HepG2 (cell line): ENCODE data around the gene MC1R. TPM values are rescaled to one million over a fixed set of nuclear protein-coding genes. Genes with fewer than 3 reads are reported as not detected.

Experiments
- KDM5B ChIP-seq: sonication (generic); formaldehyde crosslinking; IDR thresholded peaks from 2 replicates; pipeline ENCODE4 v1.4.0; 2020; ENCODE audit warnings: missing genetic modification reagents, mild to moderate bottlenecking, borderline replicate concordance
- SAFB2 ChIP-seq: sonication (generic); formaldehyde crosslinking; IDR thresholded peaks from 2 replicates; pipeline ENCODE4 v1.5.1; 2020; ENCODE audit warnings: missing genetic modification reagents, low read depth, mild to moderate bottlenecking, borderline replicate concordance
- ZBTB1 ChIP-seq: sonication (generic); formaldehyde crosslinking; IDR thresholded peaks from 2 replicates; pipeline ENCODE4 v1.4.0; 2020; ENCODE audit warnings: missing genetic modification reagents, borderline replicate concordance
- ZNF777 ChIP-seq: sonication (generic); formaldehyde crosslinking; IDR thresholded peaks from 2 replicates; pipeline ENCODE4 v1.4.0; 2020; ENCODE audit warnings: missing genetic modification reagents
- ZNF788 ChIP-seq: sonication (generic); formaldehyde crosslinking; IDR thresholded peaks from 2 replicates; pipeline ENCODE4 v1.5.0; 2020; ENCODE audit warnings: mild to moderate bottlenecking, missing genetic modification reagents, borderline replicate concordance
- polyA plus RNA-seq, 8 experiments: library from polyadenylated mRNA; depleted of rRNA in 3 of 8; stranded (reverse) in 7 of 8; unstranded in 1 of 8; fragments of >200 nt; fragmentation: Illumina TruSeq in 4 of 8; extraction: Trizol in 4 of 8; gene quantifications; 2 replicates each; pipeline versions ENCODE4 v1.2.1 to v1.2.3, GENCODE V29; 2011 to 2016; ENCODE audit warnings: low read depth in 4 of 8, missing spikeins in 1 of 8, mixed read lengths in 1 of 8; ENCODE audit not compliant: insufficient read depth in 1 of 8
- total RNA-seq, 5 experiments: library from RNA; depleted of rRNA; stranded (reverse); fragments of >200 nt; fragmentation: Illumina TruSeq; extraction: Trizol; gene quantifications; 2 replicates each; pipeline ENCODE4 v1.2.3, GENCODE V29; 2016; ENCODE audit warnings: low read depth in 1 of 5
- TF ChIP-seq, protein P1 (sequence below), 2 experiments: sonication (generic) in 1 of 2; formaldehyde crosslinking in 1 of 2; IDR thresholded peaks; 2 replicates each; pipeline versions ENCODE4 v1.6.1 to v1.9.0; 2014 to 2022; ENCODE audit warnings: antibody characterized with exemption in 1 of 2, borderline replicate concordance in 1 of 2, inconsistent platforms in 1 of 2, low read depth in 1 of 2, missing genetic modification reagents in 1 of 2
- TF ChIP-seq, protein P2 (sequence below): sonication (generic); formaldehyde crosslinking; IDR thresholded peaks from 2 replicates; pipeline ENCODE4 v1.4.0; 2020; ENCODE audit warnings: missing genetic modification reagents
- TF ChIP-seq, protein P3 (sequence below): sonication (generic); formaldehyde crosslinking; IDR thresholded peaks from 2 replicates; pipeline ENCODE4 v1.8.1; 2023; ENCODE audit warnings: mild to moderate bottlenecking, missing genetic modification reagents, borderline replicate concordance
- TF ChIP-seq, protein P4 (sequence below): sonication (generic); formaldehyde crosslinking; IDR thresholded peaks from 2 replicates; pipeline ENCODE4 v1.8.0; 2022; ENCODE audit warnings: missing genetic modification reagents, mild to moderate bottlenecking, borderline replicate concordance
- TF ChIP-seq, protein P5 (sequence below): sonication (generic); formaldehyde crosslinking; IDR thresholded peaks from 2 replicates; pipeline ENCODE4 v1.4.0; 2020; ENCODE audit warnings: missing genetic modification reagents
- TF ChIP-seq, protein P6 (sequence below): sonication (generic); formaldehyde crosslinking; IDR thresholded peaks from 2 replicates; pipeline ENCODE4 v1.5.0; 2020; ENCODE audit warnings: missing genetic modification reagents
- TF ChIP-seq, protein P7 (sequence below): sonication (generic); formaldehyde crosslinking; IDR thresholded peaks from 2 replicates; pipeline ENCODE4 v1.8.0; 2022; ENCODE audit warnings: mild to moderate bottlenecking, missing genetic modification reagents, moderate library complexity

The MC1R gene
- total and polyA plus RNA-seq, 2 of the 13 experiments (the other 11 are each of a cell fraction or from before 2014, with no cell fraction given), result 9.1 to 14.8 TPM

DNA sequence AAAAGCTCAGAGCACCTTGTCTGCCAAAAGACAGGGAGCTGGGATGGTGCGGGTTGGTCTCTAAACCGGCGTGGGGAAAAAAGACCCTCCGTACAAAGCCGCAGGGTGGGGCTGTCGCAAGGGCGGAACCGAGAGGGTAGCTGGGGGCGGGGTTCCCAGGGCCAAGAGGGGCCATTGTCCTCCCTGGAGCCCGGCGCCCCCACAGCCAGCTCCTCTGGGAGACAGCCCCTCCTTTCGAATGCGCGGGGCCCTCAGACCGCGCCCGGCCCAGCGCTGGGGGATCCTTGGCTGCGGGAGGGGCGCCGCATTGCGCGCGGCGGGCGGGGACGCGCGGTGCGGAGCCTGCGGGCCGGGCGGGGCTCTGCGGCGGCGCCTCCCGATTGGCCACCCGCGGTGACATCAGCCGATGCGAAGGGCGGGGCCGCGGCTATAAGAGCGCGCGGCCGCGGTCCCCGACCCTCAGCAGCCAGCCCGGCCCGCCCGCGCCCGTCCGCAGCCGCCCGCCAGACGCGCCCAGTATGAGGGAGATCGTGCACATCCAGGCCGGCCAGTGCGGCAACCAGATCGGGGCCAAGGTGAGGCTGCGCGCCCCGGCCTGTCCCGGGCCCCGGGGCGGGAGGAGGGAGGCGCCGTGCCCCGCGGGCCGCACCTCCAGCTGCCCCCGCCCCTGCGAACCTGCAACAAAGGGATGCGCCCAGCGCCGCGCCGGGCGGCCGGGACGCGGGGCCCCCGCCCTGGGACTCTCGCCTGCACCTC lies 4.4 kb downstream of the MC1R start, which contains the start of gene TUBB3 (continued):
- peak; percentile 16; the same call in 1 of the 2 replicates for TF ChIP-seq SAFB2 (CRISPR knock-in tag)
- no peak for TF ChIP-seq ZNF788 (CRISPR knock-in tag)
- TF ChIP-seq, protein P1, sequence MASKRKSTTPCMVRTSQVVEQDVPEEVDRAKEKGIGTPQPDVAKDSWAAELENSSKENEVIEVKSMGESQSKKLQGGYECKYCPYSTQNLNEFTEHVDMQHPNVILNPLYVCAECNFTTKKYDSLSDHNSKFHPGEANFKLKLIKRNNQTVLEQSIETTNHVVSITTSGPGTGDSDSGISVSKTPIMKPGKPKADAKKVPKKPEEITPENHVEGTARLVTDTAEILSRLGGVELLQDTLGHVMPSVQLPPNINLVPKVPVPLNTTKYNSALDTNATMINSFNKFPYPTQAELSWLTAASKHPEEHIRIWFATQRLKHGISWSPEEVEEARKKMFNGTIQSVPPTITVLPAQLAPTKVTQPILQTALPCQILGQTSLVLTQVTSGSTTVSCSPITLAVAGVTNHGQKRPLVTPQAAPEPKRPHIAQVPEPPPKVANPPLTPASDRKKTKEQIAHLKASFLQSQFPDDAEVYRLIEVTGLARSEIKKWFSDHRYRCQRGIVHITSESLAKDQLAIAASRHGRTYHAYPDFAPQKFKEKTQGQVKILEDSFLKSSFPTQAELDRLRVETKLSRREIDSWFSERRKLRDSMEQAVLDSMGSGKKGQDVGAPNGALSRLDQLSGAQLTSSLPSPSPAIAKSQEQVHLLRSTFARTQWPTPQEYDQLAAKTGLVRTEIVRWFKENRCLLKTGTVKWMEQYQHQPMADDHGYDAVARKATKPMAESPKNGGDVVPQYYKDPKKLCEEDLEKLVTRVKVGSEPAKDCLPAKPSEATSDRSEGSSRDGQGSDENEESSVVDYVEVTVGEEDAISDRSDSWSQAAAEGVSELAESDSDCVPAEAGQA (IDR thresholded peaks at IDR 0.05; ENCODE audit: low read depth), result no peak
- TF ChIP-seq, protein P1 (CRISPR knock-in tag; IDR thresholded peaks at IDR 0.05; ENCODE audit: borderline replicate concordance), result 0 out of 2 replicates have a peak, but pooled peaks have one; percentile 46
- TF ChIP-seq ZBTB1 (CRISPR knock-in tag), result peak; percentile 96
- TF ChIP-seq, protein P2, sequence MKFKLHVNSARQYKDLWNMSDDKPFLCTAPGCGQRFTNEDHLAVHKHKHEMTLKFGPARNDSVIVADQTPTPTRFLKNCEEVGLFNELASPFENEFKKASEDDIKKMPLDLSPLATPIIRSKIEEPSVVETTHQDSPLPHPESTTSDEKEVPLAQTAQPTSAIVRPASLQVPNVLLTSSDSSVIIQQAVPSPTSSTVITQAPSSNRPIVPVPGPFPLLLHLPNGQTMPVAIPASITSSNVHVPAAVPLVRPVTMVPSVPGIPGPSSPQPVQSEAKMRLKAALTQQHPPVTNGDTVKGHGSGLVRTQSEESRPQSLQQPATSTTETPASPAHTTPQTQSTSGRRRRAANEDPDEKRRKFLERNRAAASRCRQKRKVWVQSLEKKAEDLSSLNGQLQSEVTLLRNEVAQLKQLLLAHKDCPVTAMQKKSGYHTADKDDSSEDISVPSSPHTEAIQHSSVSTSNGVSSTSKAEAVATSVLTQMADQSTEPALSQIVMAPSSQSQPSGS (CRISPR knock-in tag), result peak; percentile 39; the same call in 1 of the 2 replicates
- TF ChIP-seq, protein P3, sequence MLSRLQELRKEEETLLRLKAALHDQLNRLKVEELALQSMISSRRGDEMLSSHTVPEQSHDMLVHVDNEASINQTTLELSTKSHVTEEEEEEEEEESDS, result no peak
- TF ChIP-seq ZNF777 (CRISPR knock-in tag), result peak; percentile 57
- no peak; the same call in 1 of the 2 replicates for TF ChIP-seq KDM5B
- TF ChIP-seq, protein P4, sequence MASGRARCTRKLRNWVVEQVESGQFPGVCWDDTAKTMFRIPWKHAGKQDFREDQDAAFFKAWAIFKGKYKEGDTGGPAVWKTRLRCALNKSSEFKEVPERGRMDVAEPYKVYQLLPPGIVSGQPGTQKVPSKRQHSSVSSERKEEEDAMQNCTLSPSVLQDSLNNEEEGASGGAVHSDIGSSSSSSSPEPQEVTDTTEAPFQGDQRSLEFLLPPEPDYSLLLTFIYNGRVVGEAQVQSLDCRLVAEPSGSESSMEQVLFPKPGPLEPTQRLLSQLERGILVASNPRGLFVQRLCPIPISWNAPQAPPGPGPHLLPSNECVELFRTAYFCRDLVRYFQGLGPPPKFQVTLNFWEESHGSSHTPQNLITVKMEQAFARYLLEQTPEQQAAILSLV (CRISPR knock-in tag), result peak; percentile 60; the same call in 1 of the 2 replicates
- TF ChIP-seq, protein P5, sequence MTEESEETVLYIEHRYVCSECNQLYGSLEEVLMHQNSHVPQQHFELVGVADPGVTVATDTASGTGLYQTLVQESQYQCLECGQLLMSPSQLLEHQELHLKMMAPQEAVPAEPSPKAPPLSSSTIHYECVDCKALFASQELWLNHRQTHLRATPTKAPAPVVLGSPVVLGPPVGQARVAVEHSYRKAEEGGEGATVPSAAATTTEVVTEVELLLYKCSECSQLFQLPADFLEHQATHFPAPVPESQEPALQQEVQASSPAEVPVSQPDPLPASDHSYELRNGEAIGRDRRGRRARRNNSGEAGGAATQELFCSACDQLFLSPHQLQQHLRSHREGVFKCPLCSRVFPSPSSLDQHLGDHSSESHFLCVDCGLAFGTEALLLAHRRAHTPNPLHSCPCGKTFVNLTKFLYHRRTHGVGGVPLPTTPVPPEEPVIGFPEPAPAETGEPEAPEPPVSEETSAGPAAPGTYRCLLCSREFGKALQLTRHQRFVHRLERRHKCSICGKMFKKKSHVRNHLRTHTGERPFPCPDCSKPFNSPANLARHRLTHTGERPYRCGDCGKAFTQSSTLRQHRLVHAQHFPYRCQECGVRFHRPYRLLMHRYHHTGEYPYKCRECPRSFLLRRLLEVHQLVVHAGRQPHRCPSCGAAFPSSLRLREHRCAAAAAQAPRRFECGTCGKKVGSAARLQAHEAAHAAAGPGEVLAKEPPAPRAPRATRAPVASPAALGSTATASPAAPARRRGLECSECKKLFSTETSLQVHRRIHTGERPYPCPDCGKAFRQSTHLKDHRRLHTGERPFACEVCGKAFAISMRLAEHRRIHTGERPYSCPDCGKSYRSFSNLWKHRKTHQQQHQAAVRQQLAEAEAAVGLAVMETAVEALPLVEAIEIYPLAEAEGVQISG (CRISPR knock-in tag), result no peak
- TF ChIP-seq, protein P6, sequence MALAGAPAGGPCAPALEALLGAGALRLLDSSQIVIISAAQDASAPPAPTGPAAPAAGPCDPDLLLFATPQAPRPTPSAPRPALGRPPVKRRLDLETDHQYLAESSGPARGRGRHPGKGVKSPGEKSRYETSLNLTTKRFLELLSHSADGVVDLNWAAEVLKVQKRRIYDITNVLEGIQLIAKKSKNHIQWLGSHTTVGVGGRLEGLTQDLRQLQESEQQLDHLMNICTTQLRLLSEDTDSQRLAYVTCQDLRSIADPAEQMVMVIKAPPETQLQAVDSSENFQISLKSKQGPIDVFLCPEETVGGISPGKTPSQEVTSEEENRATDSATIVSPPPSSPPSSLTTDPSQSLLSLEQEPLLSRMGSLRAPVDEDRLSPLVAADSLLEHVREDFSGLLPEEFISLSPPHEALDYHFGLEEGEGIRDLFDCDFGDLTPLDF (CRISPR knock-in tag), result no peak
- TF ChIP-seq, protein P7, sequence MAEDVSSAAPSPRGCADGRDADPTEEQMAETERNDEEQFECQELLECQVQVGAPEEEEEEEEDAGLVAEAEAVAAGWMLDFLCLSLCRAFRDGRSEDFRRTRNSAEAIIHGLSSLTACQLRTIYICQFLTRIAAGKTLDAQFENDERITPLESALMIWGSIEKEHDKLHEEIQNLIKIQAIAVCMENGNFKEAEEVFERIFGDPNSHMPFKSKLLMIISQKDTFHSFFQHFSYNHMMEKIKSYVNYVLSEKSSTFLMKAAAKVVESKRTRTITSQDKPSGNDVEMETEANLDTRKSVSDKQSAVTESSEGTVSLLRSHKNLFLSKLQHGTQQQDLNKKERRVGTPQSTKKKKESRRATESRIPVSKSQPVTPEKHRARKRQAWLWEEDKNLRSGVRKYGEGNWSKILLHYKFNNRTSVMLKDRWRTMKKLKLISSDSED (CRISPR knock-in tag), result 0 out of 2 replicates have a peak, but pooled peaks have one; percentile 55
